GM19324 (cell line): ENCODE data around the gene SS18L1.

Experiments
- ATAC-seq: cut with Tn5 transposase; IDR thresholded peaks from one replicate; pipeline ENCODE4 v1.9.1; 2021; ENCODE audit warnings: mild to moderate bottlenecking, moderate library complexity; ENCODE audit not compliant: unreplicated experiment, low FRiP score

Gene SS18L1

DNA sequence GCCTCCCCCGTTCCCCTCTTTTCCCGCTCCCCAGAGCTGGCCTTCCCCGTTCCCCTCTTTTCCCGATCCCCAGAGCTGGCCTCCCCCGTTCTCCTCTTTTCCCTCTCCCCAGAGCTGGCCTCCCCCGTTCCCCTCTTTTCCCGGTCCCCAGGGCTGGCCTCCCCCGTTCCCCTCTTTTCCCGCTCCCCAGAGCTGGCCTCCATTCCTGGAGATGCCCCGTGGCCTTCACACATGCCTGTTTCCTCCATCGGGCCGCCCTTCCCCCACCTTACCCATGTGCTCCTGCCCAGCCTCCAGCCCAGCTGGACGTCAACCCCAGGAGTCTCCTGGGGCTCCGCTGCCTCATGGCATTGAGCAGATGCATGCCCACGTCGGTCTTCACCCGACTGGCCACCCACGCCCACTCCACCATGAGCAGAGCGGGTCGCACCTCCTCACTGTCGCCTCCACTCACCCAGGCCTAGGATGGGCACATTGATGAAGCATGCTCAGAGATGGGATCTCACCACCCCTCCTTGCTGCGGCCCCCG lies 8.3 kb downstream of the SS18L1 start:
- no peak for ATAC-seq

DNA sequence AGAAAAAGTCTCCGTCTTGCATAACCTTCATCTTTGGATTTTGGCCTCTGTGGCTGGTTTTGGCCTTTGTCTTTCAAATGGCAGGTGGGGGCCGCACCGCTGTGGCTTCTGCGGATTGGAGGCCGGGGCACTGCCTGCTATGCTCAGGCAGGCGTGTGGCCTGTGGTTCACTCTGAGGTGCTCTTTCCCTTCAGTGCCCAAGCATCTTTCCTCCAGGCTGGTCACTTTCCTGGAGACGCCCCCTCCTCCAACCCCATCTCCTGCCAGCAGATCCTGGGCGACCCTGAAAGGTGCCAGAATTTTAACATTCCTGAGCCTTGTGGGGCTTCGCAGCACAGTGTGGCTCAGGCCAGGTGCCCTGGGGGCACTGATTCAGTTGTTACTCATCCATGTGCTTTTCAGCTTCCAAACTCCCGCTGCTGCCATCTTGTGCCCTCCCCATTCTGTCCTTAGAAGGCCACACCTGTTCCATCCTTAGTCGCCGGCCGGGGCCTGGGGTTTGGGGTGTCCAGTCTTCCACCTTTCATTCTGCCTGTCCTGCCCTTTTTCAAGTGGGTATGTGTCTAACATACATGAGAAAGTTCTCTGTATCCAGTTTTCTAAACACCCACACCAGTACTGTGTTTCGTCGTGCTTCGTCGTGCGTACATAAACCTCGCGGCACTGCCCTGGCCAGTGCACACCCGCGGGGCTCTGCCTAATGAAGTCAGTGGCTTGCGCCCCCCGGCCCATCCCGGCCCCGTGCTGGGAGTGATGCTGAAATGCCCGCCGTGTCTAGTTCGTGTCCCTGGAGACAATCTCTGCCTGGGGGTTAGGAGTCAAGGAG lies 12.1 kb downstream of the SS18L1 start:
- no peak for ATAC-seq

DNA sequence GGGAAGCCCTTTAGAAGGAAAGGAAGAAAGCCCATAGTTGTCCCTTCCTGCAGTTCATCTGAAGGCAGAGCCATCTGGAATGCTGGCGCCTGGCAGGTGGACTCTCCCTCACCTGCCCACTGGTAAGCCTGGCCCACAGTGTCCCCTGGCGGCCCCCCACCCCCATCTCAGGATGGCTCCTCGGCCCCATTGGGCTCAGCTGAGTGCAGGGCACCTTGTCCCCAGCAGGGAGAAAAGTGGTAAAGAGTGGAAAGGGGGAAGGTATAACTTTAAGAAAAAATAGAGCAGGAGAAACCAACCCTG lies 12.6 kb downstream of the SS18L1 start:
- no peak for ATAC-seq

DNA sequence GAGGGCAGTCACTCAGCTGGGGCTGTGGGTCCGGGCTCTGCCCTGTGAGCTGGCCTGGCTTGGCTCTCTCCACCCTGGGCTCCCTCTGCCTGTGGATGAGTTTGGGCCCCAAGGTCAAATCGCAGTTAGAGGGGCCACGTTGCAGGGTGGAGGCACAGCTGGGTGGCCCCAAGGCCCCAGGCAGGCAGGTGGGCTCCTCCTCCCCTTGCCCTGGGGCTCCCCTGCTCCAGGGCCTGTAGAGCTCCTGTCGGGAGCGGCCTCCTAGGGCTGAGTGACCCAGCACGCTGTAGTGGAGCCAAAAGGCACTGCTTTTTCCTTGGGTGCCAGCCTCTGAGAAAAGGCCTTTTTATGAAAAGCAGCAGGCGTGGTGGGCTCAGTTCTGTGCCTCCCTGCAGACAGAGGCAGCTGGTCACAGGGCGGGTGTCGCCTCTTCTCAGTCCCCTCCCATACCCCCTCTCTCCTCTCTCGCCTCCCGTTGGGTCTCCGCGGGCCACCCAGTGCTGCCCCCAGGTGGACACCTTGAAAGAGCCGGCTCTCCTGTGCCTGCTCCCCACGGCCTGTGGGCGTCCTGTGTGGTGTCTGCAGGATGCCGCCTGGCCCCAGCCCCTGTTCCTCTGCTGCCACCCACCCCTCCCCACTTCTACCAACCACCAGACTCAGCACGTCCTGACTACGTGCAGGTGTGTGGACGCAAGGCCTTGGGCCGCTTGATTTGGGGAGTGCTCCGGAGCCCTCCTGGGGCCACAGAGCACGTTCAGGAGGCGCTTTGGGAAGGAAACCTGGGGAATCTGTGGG lies 13.2 kb downstream of the SS18L1 start:
- ATAC-seq: no peak

DNA sequence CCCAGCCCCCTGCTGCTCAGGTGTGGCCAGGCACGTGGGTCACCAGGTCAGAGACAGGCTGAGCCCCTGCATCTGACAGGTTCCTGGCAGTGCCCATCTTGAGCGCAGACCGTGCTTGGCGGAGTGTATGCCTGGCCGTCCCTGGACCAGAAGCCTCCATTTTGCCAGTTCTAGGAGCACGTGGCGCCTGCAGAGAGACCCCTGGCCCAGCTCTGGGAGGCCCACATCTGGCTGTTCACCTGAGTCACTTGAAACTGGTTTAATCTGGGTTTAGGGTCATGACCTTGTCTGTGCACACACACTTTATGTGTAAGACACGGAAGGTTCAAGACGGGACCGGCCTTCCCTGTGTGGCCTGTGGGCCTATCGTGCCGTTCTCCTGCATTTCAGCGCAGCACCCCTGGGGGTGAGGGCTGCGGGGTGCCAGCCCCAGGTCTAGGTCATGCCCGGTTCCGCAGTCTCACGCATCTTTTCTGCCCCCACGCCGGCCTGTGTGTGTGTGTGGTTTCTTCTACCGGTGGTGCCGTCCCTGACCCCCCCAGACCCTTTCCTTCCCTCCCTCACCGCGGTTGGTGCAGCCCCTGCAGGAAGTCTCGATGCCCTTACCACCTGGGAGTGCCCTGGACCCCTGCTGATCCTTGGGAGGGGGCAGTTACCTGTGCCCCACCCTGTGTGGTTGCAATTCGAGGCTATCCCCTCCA lies 14.0 kb downstream of the SS18L1 start:
- ATAC-seq: no peak

DNA sequence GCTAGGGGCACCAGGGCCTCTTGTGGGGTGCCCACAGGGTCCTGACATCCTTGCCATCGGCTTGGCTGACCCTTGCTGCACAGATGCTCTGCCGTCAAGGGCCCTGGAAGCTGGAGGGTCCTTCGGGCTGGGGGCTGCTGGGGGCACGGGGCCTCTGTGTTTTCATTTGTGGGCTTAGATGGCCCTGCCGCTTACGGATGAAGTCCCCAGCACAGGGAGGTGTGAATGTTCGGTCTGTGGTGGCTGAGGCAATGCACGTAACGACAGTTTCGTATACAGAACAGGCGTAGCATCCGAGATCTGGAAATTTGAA lies 14.5 kb downstream of the SS18L1 start:
- ATAC-seq: no peak

DNA sequence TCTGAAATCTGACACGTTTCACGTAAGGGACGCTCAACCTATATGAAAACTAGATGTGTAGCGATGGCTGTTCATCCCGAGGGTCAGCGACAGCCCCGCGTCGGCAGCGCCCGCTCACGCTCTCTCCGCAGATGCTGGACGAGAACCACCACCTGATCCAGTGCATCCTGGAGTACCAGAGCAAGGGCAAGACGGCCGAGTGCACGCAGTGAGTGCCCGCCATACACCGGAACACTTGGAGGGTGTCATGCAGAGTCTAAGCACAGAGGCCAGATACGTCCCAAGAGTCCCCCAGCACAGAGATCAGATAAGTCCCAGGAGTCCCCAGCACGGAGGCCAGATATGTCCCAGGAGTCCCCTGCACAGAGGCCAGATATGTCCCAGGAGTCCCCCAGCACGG lies 15.0 kb downstream of the SS18L1 start:
- no peak for ATAC-seq

DNA sequence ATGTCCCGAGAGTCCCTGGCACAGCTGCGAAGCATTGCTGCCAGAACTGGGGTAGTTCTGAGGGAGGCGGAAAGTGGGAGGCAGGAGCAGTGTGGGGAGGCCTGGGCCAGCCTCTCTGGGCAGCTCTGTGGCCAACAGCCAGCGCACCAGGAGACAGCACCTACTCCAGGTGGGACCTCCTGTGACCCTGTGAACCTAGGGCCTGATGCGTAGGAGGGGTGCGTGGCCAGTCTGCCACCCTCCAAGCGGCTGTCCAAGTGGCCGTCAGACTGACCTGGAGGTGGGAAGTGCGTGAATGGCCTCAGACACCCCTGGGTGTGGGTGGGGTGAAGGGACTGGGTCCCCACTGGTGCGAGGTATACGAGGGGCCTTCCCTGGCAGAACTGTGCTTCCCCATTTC lies 15.5 kb downstream of the SS18L1 start:
- no peak for ATAC-seq

DNA sequence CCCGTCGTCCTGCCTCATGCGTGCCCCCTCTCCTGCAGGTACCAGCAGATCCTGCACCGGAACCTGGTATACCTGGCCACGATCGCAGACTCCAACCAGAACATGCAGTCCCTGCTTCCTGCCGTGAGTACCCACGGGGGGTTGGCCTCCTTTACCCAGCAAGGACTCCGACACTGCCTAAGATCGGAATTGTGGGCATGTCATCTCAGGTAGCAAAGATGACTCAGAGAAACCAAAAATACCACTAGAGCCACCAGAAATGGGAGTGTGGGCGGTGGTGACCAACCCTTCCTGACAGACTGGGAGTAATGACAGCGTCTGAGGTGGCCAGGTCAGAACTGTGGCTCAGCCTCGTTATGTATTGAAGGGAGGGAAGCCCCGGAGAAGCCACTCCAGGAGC lies 16.3 kb downstream of the SS18L1 start:
- ATAC-seq: no peak

DNA sequence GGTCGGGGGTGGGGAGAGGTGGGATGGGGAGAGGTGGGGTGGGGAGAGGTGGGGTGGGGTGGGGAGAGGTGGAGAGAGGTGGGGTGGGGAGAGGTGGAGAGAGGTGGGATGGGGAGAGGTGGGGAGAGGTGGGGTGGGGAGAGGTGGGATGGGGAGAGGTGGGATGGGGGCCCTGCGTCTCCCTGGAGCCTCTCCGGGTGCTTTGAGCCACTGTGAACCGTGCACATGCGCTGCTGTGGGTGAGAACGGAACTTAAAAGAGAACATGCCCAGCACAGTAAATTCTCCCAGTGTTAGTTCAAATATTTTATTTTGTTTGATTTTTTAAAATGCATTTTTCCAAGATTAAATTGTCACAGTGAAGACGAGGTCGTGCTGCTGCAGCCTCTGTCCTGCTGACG lies 16.7 kb downstream of the SS18L1 start:
- no peak for ATAC-seq

DNA sequence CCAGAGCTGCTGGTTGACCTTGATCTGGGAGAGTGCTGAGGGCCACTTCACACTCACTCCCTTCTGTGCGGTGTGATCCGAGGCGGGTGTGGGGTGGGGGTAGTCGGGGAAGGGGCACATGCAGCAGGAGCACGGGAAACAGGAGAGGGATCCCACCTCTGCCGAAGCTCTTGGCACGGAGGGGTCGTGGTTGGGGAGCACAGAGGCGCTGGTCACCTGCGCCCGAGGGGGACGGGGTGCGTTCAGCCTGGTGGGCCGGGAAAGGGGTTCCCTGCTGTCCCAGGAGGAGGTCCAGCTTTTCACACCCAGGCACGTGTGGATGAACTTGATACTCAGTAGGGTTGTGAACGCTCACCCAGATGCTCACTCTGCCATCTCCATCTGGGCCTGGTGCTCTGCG lies 17.3 kb downstream of the SS18L1 start:
- no peak for ATAC-seq

DNA sequence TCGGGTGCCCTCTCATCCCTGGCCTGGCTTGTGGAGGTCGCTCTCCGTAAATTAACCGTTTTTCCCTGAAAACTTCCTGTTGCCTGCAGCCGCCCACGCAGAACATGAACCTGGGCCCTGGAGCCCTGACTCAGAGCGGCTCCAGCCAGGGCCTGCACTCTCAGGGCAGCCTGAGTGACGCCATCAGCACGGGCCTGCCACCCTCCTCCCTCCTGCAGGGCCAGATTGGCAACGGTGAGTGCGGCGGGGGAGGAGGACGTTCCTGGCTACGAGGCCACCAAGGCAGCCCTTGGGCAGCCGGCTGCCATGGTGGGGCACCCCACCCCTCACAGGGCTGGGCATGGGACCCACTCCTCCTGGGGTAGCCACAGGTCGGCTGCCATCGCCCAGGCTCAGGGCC lies 17.8 kb downstream of the SS18L1 start:
- no peak for ATAC-seq

DNA sequence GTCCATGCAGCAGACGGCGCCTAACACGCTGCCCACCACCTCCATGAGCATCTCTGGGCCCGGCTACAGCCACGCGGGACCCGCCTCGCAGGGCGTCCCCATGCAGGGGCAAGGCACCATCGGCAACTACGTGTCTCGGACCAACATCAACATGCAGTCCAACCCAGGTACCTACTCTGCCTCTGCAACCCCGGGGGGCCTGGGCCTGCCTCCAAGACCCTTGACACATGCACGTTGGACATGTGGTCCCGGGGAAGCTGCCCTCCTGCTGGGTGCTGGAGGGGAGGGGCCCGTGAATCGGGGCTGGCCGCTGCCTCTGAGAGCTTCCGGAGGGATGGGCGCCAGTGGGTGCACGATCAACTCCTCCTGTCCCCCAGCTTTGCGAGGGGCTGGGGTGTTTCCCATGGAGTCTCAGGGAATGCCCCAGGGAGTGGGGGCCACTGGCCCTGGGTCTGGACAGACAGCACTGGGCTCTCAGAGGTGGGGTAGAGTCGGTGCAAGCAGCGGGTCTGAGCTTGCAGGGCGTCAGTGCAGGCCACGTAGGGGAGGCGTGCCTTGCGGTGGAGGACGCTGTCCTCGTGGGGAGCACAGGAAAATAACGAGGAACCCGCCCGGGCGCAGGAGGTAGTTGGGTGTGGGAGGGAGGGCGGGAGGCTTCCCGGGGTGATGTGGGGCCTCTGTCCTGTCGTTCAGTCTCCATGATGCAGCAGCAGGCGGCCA lies 19.4 kb downstream of the SS18L1 start:
- no peak for ATAC-seq

DNA sequence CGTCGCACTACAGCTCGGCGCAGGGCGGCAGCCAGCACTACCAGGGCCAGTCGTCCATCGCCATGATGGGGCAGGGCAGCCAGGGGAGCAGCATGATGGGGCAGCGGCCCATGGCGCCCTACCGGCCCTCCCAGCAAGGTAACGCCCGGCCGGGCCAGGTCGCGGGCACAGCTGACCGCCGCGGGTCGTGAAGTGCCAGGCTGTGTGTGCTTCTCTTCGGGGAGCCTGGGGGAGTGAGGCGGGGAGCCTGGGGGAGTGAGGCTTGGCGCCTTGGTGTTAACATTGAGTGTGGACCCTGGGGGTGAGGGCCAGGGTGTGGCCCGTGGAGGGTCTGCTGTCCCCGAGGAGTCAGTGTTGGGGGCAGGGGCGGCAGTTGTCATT lies 19.9 kb downstream of the SS18L1 start:
- no peak for ATAC-seq

DNA sequence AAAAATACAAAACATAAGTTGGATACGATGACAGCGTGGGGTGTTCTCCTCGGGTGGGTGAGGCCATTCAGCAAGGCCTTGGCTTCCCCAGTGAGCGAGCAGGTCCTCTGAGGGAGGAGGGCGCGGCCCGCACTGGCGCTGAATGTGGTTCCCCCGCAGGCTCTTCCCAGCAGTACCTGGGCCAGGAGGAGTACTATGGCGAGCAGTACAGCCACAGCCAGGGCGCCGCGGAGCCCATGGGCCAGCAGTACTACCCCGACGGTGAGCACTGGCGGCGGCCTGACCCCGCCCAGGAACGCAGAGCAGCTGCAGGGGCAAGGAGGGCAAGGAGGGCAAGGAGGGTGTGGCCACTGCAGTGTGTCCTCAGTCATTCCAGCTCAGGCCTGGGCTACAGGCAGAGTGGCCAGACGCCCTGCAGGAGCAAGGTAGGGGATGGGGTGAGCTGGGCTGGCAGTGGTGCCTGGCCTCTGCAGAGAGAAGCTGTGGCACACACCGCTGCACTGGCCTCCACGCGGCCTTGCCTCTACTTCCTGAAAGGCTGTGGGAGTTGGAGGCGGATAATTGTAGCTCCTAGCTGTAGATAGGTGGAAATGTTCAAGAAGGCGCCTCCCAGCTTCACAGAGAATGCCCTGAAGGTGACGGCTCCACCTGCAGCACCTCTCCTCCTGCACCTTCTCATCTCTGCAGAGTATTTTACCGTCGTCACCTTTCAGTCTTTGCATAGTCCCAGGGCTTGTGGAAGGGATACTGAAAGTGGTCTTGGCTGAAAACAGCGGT lies 20.6 kb downstream of the SS18L1 start:
- no peak for ATAC-seq

DNA sequence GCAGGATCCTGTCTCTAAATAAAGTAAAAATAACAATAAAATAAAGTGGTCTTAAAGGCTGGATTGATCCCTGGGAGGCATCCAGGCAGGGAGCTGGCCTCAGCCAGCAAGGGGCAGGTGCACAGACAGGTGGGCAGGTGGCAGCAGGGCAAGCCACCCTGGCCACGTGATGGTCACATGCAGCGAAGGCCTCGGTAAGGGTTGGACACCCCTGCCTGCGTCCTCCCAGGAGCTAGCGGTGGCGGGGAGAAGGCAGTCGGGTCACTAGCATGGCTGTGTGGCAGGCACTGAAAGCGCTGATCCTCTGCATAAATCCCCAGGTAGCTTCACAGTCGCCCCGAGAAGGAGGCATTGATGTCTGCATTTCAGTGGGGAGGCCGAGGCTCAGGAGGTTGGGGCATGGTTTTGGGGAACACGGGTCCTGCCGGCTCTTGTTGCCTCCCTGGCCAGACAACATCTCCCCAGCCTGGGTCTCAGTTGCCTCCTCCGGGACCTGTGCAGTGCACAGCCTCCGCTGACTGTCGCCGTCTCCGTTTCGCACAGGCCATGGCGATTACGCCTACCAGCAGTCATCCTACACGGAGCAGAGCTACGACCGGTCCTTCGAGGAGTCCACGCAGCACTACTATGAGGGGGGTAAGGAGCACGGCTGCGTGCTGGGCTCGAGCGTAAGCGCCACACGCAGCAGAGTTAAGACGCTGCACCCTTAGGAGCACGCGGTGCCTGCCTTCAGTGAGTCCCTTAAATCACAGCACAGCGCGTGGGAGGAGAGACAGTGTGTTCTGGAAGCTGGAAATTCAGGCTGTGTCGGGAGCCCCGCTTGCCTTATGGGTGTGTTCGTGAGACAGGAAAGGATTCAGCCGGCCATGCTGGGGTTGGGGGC lies 21.6 kb downstream of the SS18L1 start:
- ATAC-seq: no peak

DNA sequence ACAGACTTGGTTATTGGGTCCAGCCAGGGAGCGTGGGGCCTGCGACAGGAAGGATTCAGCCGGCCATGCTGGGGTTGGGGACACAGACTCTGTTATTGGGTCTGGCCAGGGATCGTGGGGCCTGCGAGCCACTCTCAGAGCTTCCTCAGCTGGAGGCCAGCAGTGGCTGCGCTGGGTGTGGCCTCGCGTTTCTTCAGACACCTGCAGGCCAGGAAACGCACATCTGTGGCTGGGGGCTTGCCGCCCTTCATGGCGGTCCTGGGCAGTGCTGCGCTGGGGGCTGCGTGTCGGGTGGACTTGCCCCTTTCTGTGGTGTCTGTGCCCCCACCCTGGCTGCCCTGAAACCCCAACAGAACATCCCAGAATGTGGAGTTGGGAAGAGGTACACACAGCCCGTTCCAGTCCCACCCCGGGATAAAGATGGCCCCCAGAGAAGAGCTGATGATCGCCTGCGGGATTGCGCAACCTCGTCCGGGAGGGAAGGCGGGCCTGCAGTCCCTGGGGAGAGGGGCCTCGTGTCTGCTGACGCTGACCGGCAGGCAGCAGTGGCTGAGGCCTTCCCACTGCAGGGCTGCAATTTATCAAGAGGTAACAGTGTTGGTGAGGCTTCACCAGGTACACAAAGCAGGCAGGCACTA lies 22.3 kb downstream of the SS18L1 start:
- no peak for ATAC-seq

DNA sequence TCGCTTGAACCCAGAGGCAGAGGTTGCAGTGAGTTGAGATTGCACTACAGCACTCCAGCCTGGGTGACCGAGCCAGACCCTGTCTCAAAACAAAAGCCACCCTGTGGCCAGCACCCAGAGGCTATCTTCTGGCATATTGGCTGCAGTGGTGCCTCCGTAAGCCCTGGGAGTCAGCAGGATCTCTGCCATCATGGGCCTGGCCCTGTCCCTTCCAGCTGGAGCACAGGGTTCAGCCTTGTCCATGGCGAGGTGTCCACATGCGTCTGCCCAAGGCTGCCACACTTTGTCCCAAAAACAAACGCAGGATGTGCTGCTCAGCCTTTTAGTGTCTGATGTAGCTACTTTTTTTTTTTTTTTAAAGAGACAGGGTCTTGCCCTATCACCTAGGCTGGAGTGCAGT lies 23.9 kb downstream of the SS18L1 start:
- no peak for ATAC-seq

DNA sequence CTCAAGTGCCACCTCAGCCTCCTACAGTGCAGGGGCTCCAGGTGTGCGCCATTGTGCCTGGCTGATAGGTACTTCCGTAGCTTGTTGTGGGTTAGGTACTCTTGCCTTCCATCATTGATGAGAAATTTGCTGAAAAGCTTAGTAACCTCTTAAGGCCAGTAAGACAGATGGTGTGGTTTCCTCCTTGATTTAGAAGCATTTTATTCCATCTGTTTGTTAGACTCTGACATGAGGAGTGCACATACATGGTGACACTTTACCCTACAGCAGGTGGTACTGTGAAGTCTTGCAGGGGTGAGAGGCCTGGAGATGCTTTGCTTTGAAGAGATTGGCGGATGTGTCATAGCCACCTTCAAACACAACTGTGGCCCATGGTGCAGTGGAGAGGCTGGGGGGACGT lies 24.5 kb downstream of the SS18L1 start:
- no peak for ATAC-seq
